ENCODE data around the gene MANBA.

The MANBA gene

GRCh38 chr4:102604222-102604940 is 156.4 kb downstream of the MANBA start:
- H3K27ac ChIP-seq (ENCODE audit: insufficient read depth in 1 of 2, low read depth in 1 of 2, low read length in 2 of 2, poor library complexity in 1 of 2, severe bottlenecking in 2 of 2) = no peak overlapping the region
- no peaks in the 10 kb centered on the region for H3K9me3 ChIP-seq (ENCODE audit: control extremely low read depth in 1 of 5, control insufficient read depth in 4 of 5, insufficient read depth in 2 of 5, low read depth in 1 of 5, low read length in 4 of 5)
- no peaks in the 10 kb centered on the region for H3K4me1 ChIP-seq (ENCODE audit: control extremely low read depth in 1 of 4, control insufficient read depth in 4 of 4, insufficient read depth in 4 of 4, low read length in 3 of 4)
- no CpG with 5 or more reads among the region's 2 CpGs for WGBS (ENCODE audit: insufficient coverage)
- H3K36me3 ChIP-seq (ENCODE audit: control insufficient read depth in 4 of 4, insufficient read depth in 4 of 4, low read length in 3 of 4) = peaks cover 31 to 67% (median 51%) of the 10 kb centered on the region in 4 experiments
- peak in 2 of 3 donors; percentile 16 to 21 for DNase-seq
- CTCF ChIA-PET = no interaction called here
- POLR2A ChIA-PET = no interaction called here
- H3K4me3 ChIP-seq (ENCODE audit: control insufficient read depth in 1 of 7, extremely low read depth in 1 of 7, insufficient read depth in 4 of 7, low read depth in 2 of 7, low read length in 6 of 7) = no peak overlapping the region
- no peaks in the 10 kb centered on the region for H3K27me3 ChIP-seq (replicated peaks in 2 of 5; ENCODE audit: control insufficient read depth in 4 of 5, insufficient read depth in 5 of 5, low read length in 4 of 5)

GRCh38 chr4:102601586-102602227 is 159.1 kb downstream of the MANBA start:
- no peaks in the 10 kb centered on the region for H3K4me1 ChIP-seq (ENCODE audit: control extremely low read depth in 1 of 4, control insufficient read depth in 4 of 4, insufficient read depth in 4 of 4, low read length in 3 of 4)
- H3K9me3 ChIP-seq (ENCODE audit: control extremely low read depth in 1 of 5, control insufficient read depth in 4 of 5, insufficient read depth in 2 of 5, low read depth in 1 of 5, low read length in 4 of 5) = no peaks in the 10 kb centered on the region
- H3K36me3 ChIP-seq (ENCODE audit: control insufficient read depth in 4 of 4, insufficient read depth in 4 of 4, low read length in 3 of 4) = peaks cover 31 to 72% (median 52%) of the 10 kb centered on the region in 4 experiments
- CTCF ChIA-PET = no interaction called here
- no peak for DNase-seq
- 99% methylated on average over 6 of the region's 8 CpGs for WGBS (ENCODE audit: insufficient coverage)
- no peak overlapping the region for H3K4me3 ChIP-seq (ENCODE audit: control insufficient read depth in 1 of 7, extremely low read depth in 1 of 7, insufficient read depth in 4 of 7, low read depth in 2 of 7, low read length in 6 of 7)
- POLR2A ChIA-PET = no interaction called here
- H3K27ac ChIP-seq (ENCODE audit: insufficient read depth in 1 of 2, low read depth in 1 of 2, low read length in 2 of 2, poor library complexity in 1 of 2, severe bottlenecking in 2 of 2) = no peak overlapping the region
- H3K27me3 ChIP-seq (replicated peaks in 2 of 5; ENCODE audit: control insufficient read depth in 4 of 5, insufficient read depth in 5 of 5, low read length in 4 of 5) = no peaks in the 10 kb centered on the region

- POLR2A ChIA-PET = no interaction called here
- H3K4me3 ChIP-seq (ENCODE audit: control insufficient read depth in 1 of 7, extremely low read depth in 1 of 7, insufficient read depth in 4 of 7, low read depth in 2 of 7, low read length in 6 of 7) = no peak overlapping the region
- CTCF ChIA-PET = no interaction called here
- no peaks in the 10 kb centered on the region for H3K9me3 ChIP-seq (ENCODE audit: control extremely low read depth in 1 of 5, control insufficient read depth in 4 of 5, insufficient read depth in 2 of 5, low read depth in 1 of 5, low read length in 4 of 5)
- H3K27me3 ChIP-seq (replicated peaks in 2 of 5; ENCODE audit: control insufficient read depth in 4 of 5, insufficient read depth in 5 of 5, low read length in 4 of 5) = no peaks in the 10 kb centered on the region
- peaks cover 31 to 75% (median 55%) of the 10 kb centered on the region in 4 experiments for H3K36me3 ChIP-seq (ENCODE audit: control insufficient read depth in 4 of 4, insufficient read depth in 4 of 4, low read length in 3 of 4)
- no peak for DNase-seq
- H3K27ac ChIP-seq (ENCODE audit: insufficient read depth in 1 of 2, low read depth in 1 of 2, low read length in 2 of 2, poor library complexity in 1 of 2, severe bottlenecking in 2 of 2) = no peak overlapping the region
- no peaks in the 10 kb centered on the region for H3K4me1 ChIP-seq (ENCODE audit: control extremely low read depth in 1 of 4, control insufficient read depth in 4 of 4, insufficient read depth in 4 of 4, low read length in 3 of 4)
These were observed 160.1 kb downstream of the MANBA start for GRCh38 chr4:102600689-102601088.

GRCh38 chr4:102599886-102600285 is 160.9 kb downstream of the MANBA start:
- H3K36me3 ChIP-seq (ENCODE audit: control insufficient read depth in 4 of 4, insufficient read depth in 4 of 4, low read length in 3 of 4) = peaks cover 34 to 75% (median 57%) of the 10 kb centered on the region in 4 experiments
- POLR2A ChIA-PET = no interaction called here
- no peak for DNase-seq
- H3K4me1 ChIP-seq (ENCODE audit: control extremely low read depth in 1 of 4, control insufficient read depth in 4 of 4, insufficient read depth in 4 of 4, low read length in 3 of 4) = no peaks in the 10 kb centered on the region
- no peak overlapping the region for H3K27ac ChIP-seq (ENCODE audit: insufficient read depth in 1 of 2, low read depth in 1 of 2, low read length in 2 of 2, poor library complexity in 1 of 2, severe bottlenecking in 2 of 2)
- H3K27me3 ChIP-seq (replicated peaks in 2 of 5; ENCODE audit: control insufficient read depth in 4 of 5, insufficient read depth in 5 of 5, low read length in 4 of 5) = no peaks in the 10 kb centered on the region
- CTCF ChIA-PET = interaction anchor here (1.0 to 1.5 kb wide), 4 partner anchors 12 to 408 kb away, joined by 3 to 5 read pairs (median 3); no protein-coding TSS in a partner anchor
- H3K4me3 ChIP-seq (ENCODE audit: control insufficient read depth in 1 of 7, extremely low read depth in 1 of 7, insufficient read depth in 4 of 7, low read depth in 2 of 7, low read length in 6 of 7) = no peak overlapping the region
- WGBS (ENCODE audit: insufficient coverage) = 86% methylated on average over 2 of the region's 3 CpGs
- H3K9me3 ChIP-seq (ENCODE audit: control extremely low read depth in 1 of 5, control insufficient read depth in 4 of 5, insufficient read depth in 2 of 5, low read depth in 1 of 5, low read length in 4 of 5) = no peaks in the 10 kb centered on the region

- 100% methylated on average over 2 of the region's 4 CpGs for WGBS (ENCODE audit: insufficient coverage)
- CTCF ChIA-PET = interaction anchor here (1.0 to 1.5 kb wide), 5 partner anchors 12 to 408 kb away, joined by 3 to 5 read pairs (median 3); no protein-coding TSS in a partner anchor
These were observed 161.3 kb downstream of the MANBA start for GRCh38 chr4:102599455-102599854.

GRCh38 chr4:102598762-102599374 is 161.9 kb downstream of the MANBA start:
- ChIA-PET POLR2A (interaction anchor here (0.6 kb wide), 1 partner anchor 287 kb away, joined by 3 read pairs; no protein-coding TSS in a partner anchor), CTCF (interaction anchor here (1.0 to 1.5 kb wide), 5 partner anchors 11 to 409 kb away, joined by 3 to 5 read pairs (median 3); no protein-coding TSS in a partner anchor)
- DNase-seq = no peak
- WGBS (ENCODE audit: insufficient coverage) = 100% methylated on average over 2 of the region's 6 CpGs
- Histone ChIP-seq H3K27me3 (replicated peaks in 2 of 5; ENCODE audit: control insufficient read depth in 4 of 5, insufficient read depth in 5 of 5, low read length in 4 of 5) (no peaks in the 10 kb centered on the region), H3K27ac (ENCODE audit: insufficient read depth in 1 of 2, low read depth in 1 of 2, low read length in 2 of 2, poor library complexity in 1 of 2, severe bottlenecking in 2 of 2) (no peak overlapping the region), H3K4me1 (ENCODE audit: control extremely low read depth in 1 of 4, control insufficient read depth in 4 of 4, insufficient read depth in 4 of 4, low read length in 3 of 4) (no peaks in the 10 kb centered on the region), H3K4me3 (ENCODE audit: control insufficient read depth in 1 of 7, extremely low read depth in 1 of 7, insufficient read depth in 4 of 7, low read depth in 2 of 7, low read length in 6 of 7) (no peak overlapping the region), H3K36me3 (ENCODE audit: control insufficient read depth in 4 of 4, insufficient read depth in 4 of 4, low read length in 3 of 4) (peaks cover 35 to 76% (median 57%) of the 10 kb centered on the region in 4 experiments), H3K9me3 (ENCODE audit: control extremely low read depth in 1 of 5, control insufficient read depth in 4 of 5, insufficient read depth in 2 of 5, low read depth in 1 of 5, low read length in 4 of 5) (no peaks in the 10 kb centered on the region)

More at GRCh38 chr4:102599455-102599854, 161.3 kb downstream of the MANBA start:
- no peak for DNase-seq
- Histone ChIP-seq H3K4me1 (ENCODE audit: control extremely low read depth in 1 of 4, control insufficient read depth in 4 of 4, insufficient read depth in 4 of 4, low read length in 3 of 4) (no peaks in the 10 kb centered on the region), H3K4me3 (ENCODE audit: control insufficient read depth in 1 of 7, extremely low read depth in 1 of 7, insufficient read depth in 4 of 7, low read depth in 2 of 7, low read length in 6 of 7) (no peak overlapping the region), H3K27me3 (replicated peaks in 2 of 5; ENCODE audit: control insufficient read depth in 4 of 5, insufficient read depth in 5 of 5, low read length in 4 of 5) (no peaks in the 10 kb centered on the region), H3K9me3 (ENCODE audit: control extremely low read depth in 1 of 5, control insufficient read depth in 4 of 5, insufficient read depth in 2 of 5, low read depth in 1 of 5, low read length in 4 of 5) (no peaks in the 10 kb centered on the region), H3K27ac (ENCODE audit: insufficient read depth in 1 of 2, low read depth in 1 of 2, low read length in 2 of 2, poor library complexity in 1 of 2, severe bottlenecking in 2 of 2) (no peak overlapping the region), H3K36me3 (ENCODE audit: control insufficient read depth in 4 of 4, insufficient read depth in 4 of 4, low read length in 3 of 4) (peaks cover 37 to 77% (median 56%) of the 10 kb centered on the region in 4 experiments)
- POLR2A ChIA-PET = interaction anchor here (0.6 kb wide), 1 partner anchor 286 kb away, joined by 3 read pairs; no protein-coding TSS in a partner anchor
